ENCODE results near the gene AFAP1L1. TPM values are rescaled to one million over a fixed set of nuclear protein-coding genes. Genes with fewer than 3 reads are reported as not detected.

Gene AFAP1L1
- total RNA-seq, 1 donor from 2014 or later: 2.3 TPM

DNA sequence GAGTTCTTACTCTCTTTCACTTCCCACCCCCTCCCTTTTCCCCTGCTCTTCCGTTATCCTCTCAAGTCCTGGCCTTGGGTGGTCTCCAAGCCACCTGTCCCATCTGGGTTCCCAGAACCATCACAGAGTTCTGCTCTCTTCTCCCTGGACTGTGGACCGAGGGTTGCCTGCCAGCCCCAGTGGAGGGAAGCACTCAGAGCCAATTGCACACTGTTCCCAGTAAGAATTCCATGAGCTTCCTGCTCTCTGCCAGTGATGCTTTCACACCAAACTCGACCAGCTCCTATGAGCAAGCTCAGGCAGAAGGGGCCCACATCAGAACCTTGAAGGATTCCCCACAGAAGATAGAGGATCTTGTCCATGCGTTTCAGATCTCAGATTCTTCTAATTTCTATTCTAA, 20.1 kb upstream of the AFAP1L1 start:
- H3K27me3 Mint-ChIP-seq (ENCODE audit: unreplicated experiment): peaks cover 10% of the 10 kb centered on the region
- H3K36me3 Mint-ChIP-seq (ENCODE audit: unreplicated experiment): no peaks in the 10 kb centered on the region
- no peaks in the 10 kb centered on the region for H3K4me1 Mint-ChIP-seq (ENCODE audit: unreplicated experiment)
- H3K9me3 Mint-ChIP-seq (ENCODE audit: unreplicated experiment): peaks cover 5% of the 10 kb centered on the region
- no peak overlapping the region for H3K27ac Mint-ChIP-seq (ENCODE audit: unreplicated experiment)
- TF ChIP-seq, protein P1, sequence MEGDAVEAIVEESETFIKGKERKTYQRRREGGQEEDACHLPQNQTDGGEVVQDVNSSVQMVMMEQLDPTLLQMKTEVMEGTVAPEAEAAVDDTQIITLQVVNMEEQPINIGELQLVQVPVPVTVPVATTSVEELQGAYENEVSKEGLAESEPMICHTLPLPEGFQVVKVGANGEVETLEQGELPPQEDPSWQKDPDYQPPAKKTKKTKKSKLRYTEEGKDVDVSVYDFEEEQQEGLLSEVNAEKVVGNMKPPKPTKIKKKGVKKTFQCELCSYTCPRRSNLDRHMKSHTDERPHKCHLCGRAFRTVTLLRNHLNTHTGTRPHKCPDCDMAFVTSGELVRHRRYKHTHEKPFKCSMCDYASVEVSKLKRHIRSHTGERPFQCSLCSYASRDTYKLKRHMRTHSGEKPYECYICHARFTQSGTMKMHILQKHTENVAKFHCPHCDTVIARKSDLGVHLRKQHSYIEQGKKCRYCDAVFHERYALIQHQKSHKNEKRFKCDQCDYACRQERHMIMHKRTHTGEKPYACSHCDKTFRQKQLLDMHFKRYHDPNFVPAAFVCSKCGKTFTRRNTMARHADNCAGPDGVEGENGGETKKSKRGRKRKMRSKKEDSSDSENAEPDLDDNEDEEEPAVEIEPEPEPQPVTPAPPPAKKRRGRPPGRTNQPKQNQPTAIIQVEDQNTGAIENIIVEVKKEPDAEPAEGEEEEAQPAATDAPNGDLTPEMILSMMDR (IDR thresholded peaks at IDR 0.05): no peak
- DNase-seq (ENCODE audit: extremely low spot score, unreplicated experiment): no peak
- no peak overlapping the region for H3K4me3 Mint-ChIP-seq (ENCODE audit: unreplicated experiment)

DNA sequence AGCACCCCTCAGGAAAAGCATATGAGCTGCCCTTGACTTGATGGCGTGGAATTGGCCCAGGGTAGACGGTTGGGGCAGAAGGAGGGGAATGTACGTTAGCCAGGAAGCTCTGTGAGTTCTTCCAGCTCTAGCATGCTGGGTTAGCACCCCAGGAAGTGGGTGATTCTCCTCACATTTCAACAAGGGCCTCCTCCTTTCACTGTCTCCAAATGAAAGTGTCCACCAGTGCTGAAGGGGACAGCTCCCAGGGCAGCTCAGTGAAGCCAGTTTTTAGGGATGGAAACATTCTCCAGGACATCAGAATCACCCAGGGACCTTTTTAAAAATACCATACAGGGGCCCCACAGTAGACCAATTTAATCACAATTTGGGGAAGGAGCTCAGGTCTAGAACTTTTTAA, 17.2 kb upstream of the AFAP1L1 start:
- Mint-ChIP-seq H3K4me1 (ENCODE audit: unreplicated experiment) (peaks cover 11% of the 10 kb centered on the region), H3K27me3 (ENCODE audit: unreplicated experiment) (peaks cover 4% of the 10 kb centered on the region), H3K4me3 (ENCODE audit: unreplicated experiment) (no peak overlapping the region), H3K27ac (ENCODE audit: unreplicated experiment) (no peak overlapping the region), H3K36me3 (ENCODE audit: unreplicated experiment) (no peaks in the 10 kb centered on the region), H3K9me3 (ENCODE audit: unreplicated experiment) (no peaks in the 10 kb centered on the region)
- no peak for DNase-seq (ENCODE audit: extremely low spot score, unreplicated experiment)
- TF ChIP-seq, protein P1 (IDR thresholded peaks at IDR 0.05): no peak

DNA sequence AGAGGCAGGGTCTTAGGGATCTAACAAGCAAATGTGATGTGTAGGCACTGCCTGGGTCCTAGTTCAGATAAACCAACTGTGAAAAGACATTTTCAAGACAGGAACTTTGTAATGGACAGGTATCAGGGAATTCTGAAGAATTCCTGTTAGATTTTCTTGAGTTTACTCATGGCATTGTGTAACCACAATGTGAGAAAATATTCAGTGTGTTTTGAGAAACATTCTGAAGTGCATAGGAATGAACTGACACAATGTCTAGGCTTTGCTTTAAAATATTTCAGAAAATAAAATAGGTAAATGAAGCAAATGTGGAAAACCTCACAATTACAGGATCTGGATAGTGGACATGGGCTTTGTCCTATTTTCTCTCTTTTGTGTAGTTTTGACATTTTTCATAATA, 15.2 kb upstream of the AFAP1L1 start:
- Mint-ChIP-seq H3K4me1 (ENCODE audit: unreplicated experiment) (peaks cover 11% of the 10 kb centered on the region), H3K27ac (ENCODE audit: unreplicated experiment) (no peak overlapping the region), H3K36me3 (ENCODE audit: unreplicated experiment) (no peaks in the 10 kb centered on the region), H3K27me3 (ENCODE audit: unreplicated experiment) (peaks cover 2% of the 10 kb centered on the region), H3K4me3 (ENCODE audit: unreplicated experiment) (no peak overlapping the region), H3K9me3 (ENCODE audit: unreplicated experiment) (no peaks in the 10 kb centered on the region)
- TF ChIP-seq, protein P1 (IDR thresholded peaks at IDR 0.05): no peak
- DNase-seq (ENCODE audit: extremely low spot score, unreplicated experiment): no peak

DNA sequence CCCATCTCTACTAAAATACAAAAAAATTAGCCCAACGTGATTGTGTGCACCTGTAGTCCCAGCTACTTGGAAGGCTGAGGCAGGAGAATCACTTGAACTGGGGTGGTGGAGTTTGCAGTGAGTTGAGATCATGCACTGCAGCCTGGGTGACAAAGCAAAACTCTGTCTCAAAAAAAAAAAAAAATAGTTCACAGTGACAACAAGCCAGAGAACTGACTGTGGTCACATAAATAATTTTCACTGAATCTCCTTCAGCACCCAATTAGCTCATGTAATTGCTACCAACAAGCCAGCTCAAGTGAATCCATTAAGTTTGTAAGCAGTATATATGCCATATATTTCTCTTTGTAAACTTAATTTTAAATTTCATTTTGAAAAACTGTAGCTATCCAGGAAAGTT, 14.5 kb upstream of the AFAP1L1 start:
- DNase-seq (ENCODE audit: extremely low spot score, unreplicated experiment): no peak
- no peak overlapping the region for H3K4me3 Mint-ChIP-seq (ENCODE audit: unreplicated experiment)
- H3K27me3 Mint-ChIP-seq (ENCODE audit: unreplicated experiment): peaks cover 2% of the 10 kb centered on the region
- TF ChIP-seq, protein P1 (IDR thresholded peaks at IDR 0.05): no peak
- no peak overlapping the region for H3K27ac Mint-ChIP-seq (ENCODE audit: unreplicated experiment)
- H3K36me3 Mint-ChIP-seq (ENCODE audit: unreplicated experiment): no peaks in the 10 kb centered on the region
- H3K4me1 Mint-ChIP-seq (ENCODE audit: unreplicated experiment): peaks cover 11% of the 10 kb centered on the region
- H3K9me3 Mint-ChIP-seq (ENCODE audit: unreplicated experiment): no peaks in the 10 kb centered on the region

DNA sequence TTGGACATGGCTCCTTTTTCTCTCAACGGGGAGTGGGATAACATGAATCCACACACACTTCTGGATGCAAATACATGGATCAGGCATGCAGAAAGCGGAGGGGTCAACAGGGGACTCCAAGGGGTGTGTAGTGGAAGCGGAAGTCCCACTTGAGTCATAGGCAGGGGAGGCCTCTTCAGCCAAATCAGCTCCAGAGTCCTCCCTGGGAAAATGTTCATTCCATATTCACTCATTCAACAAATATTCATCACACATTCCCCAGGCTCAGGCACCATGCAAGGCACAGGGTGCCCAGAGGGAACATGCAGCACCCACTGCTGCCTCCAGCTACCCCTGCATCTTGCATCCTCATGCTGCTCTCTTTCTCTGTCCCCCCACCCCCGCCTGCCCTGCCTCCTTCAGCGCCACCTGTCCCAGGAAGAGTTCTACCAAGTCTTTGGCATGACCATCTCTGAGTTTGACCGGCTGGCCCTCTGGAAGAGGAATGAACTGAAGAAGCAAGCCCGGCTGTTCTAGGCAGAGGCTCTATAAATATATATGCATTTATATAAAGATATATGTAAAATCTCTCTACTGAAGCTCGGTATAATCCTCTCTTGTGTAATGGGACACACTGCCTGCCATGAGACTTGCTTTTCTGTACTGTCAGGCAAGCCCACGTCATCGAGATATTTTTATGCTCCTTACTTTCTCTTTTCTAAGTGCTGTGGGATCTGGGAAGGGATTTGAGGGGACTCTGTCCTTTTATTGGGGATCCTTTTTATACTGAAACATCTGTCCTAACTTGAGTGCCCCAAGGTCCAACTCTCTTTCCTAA, 13.6 kb upstream of the AFAP1L1 start:
- Mint-ChIP-seq H3K27ac (ENCODE audit: unreplicated experiment) (no peak overlapping the region), H3K4me3 (ENCODE audit: unreplicated experiment) (no peak overlapping the region)
- DNase-seq (ENCODE audit: extremely low spot score, unreplicated experiment): no peak

More for the DNA sequence above, 13.6 kb upstream of the AFAP1L1 start:
- Mint-ChIP-seq H3K4me1 (ENCODE audit: unreplicated experiment) (peaks cover 11% of the 10 kb centered on the region), H3K27me3 (ENCODE audit: unreplicated experiment) (peaks cover 4% of the 10 kb centered on the region), H3K36me3 (ENCODE audit: unreplicated experiment) (no peaks in the 10 kb centered on the region), H3K9me3 (ENCODE audit: unreplicated experiment) (no peaks in the 10 kb centered on the region)
- TF ChIP-seq, protein P1 (IDR thresholded peaks at IDR 0.05): no peak
